ENCODE data around the gene ZNRF3.

Gene ZNRF3

GRCh38 chr22:28920757-28921584 lies 37.6 kb downstream of the ZNRF3 start:
- TF ChIP-seq EGR1 (IDR thresholded peaks at IDR 0.05), result no peak
- TF ChIP-seq EP300 (IDR thresholded peaks at IDR 0.05; ENCODE audit: borderline replicate concordance), result no peak
- TF ChIP-seq FOXM1 (IDR thresholded peaks at IDR 0.05; ENCODE audit: borderline replicate concordance, low read depth), result no peak
- no peak for TF ChIP-seq USF1 (IDR thresholded peaks at IDR 0.05)
- TF ChIP-seq ZBTB7A (IDR thresholded peaks at IDR 0.05; ENCODE audit: low read depth), result no peak
- TF ChIP-seq RAD21 (IDR thresholded peaks at IDR 0.05; ENCODE audit: low read depth), result no peak
- TF ChIP-seq YY1 (IDR thresholded peaks at IDR 0.05; ENCODE audit: low read depth), result no peak

- no peak for TF ChIP-seq CEBPB (IDR thresholded peaks at IDR 0.05)
- TF ChIP-seq TCF12 (IDR thresholded peaks at IDR 0.05; ENCODE audit: low read depth), result no peak
- TF ChIP-seq YY1 (IDR thresholded peaks at IDR 0.05; ENCODE audit: low read depth), result no peak
- no peak for TF ChIP-seq MAX (IDR thresholded peaks at IDR 0.05)
- TF ChIP-seq ZBTB7A (IDR thresholded peaks at IDR 0.05; ENCODE audit: low read depth), result no peak
- TF ChIP-seq NFIC (IDR thresholded peaks at IDR 0.05), result no peak
- no peak for TF ChIP-seq REST (IDR thresholded peaks at IDR 0.05; ENCODE audit: low read depth)
- no peak for TF ChIP-seq EP300 (IDR thresholded peaks at IDR 0.05; ENCODE audit: borderline replicate concordance)
- TF ChIP-seq TAF1 (IDR thresholded peaks at IDR 0.05; ENCODE audit: low read depth), result no peak
These were observed 38.2 kb downstream of the ZNRF3 start for GRCh38 chr22:28921585-28921879.

GRCh38 chr22:28922540-28923244 lies 39.3 kb downstream of the ZNRF3 start:
- no peak for TF ChIP-seq ZBTB7A (IDR thresholded peaks at IDR 0.05; ENCODE audit: low read depth)
- TF ChIP-seq REST (IDR thresholded peaks at IDR 0.05; ENCODE audit: low read depth), result no peak
- TF ChIP-seq CEBPB (IDR thresholded peaks at IDR 0.05), result no peak
- TF ChIP-seq NFIC (IDR thresholded peaks at IDR 0.05), result no peak
- no peak for TF ChIP-seq CREB1 (IDR thresholded peaks at IDR 0.05; ENCODE audit: low read depth)
- TF ChIP-seq YY1 (IDR thresholded peaks at IDR 0.05; ENCODE audit: low read depth), result no peak
- TF ChIP-seq EGR1 (IDR thresholded peaks at IDR 0.05), result no peak
- no peak for TF ChIP-seq EP300 (IDR thresholded peaks at IDR 0.05; ENCODE audit: borderline replicate concordance)
- no peak for TF ChIP-seq TAF1 (IDR thresholded peaks at IDR 0.05; ENCODE audit: low read depth)
- TF ChIP-seq TCF12 (IDR thresholded peaks at IDR 0.05; ENCODE audit: low read depth), result no peak
- TF ChIP-seq MAX (IDR thresholded peaks at IDR 0.05), result no peak
- no peak for TF ChIP-seq USF1 (IDR thresholded peaks at IDR 0.05)
- TF ChIP-seq RAD21 (IDR thresholded peaks at IDR 0.05; ENCODE audit: low read depth), result no peak
- TF ChIP-seq TEAD4 (IDR thresholded peaks at IDR 0.05), result no peak

- TF ChIP-seq NFIC (IDR thresholded peaks at IDR 0.05) (peak; percentile 55; the same call in 1 of the 2 replicates), TEAD4 (IDR thresholded peaks at IDR 0.05) (no peak), EGR1 (IDR thresholded peaks at IDR 0.05) (peak; percentile 63; the same call in 1 of the 2 replicates), TCF12 (IDR thresholded peaks at IDR 0.05; ENCODE audit: low read depth) (peak; percentile 58; the same call in 1 of the 2 replicates), RAD21 (IDR thresholded peaks at IDR 0.05; ENCODE audit: low read depth) (no peak), REST (IDR thresholded peaks at IDR 0.05; ENCODE audit: low read depth) (no peak), FOXM1 (IDR thresholded peaks at IDR 0.05; ENCODE audit: borderline replicate concordance, low read depth) (peak; percentile 73; the same call in 1 of the 2 replicates)
These were observed 40.7 kb downstream of the ZNRF3 start for GRCh38 chr22:28923826-28924732.

All from Ishikawa (cell line).